HG02642 (cell line): Measurements from ENCODE around the gene MRGPRF.

Experiments
- ATAC-seq: cut with Tn5 transposase; IDR thresholded peaks from one replicate; pipeline ENCODE4 v1.9.1; 2021; ENCODE audit warnings: mild to moderate bottlenecking; ENCODE audit not compliant: unreplicated experiment, poor library complexity

The MRGPRF gene

DNA sequence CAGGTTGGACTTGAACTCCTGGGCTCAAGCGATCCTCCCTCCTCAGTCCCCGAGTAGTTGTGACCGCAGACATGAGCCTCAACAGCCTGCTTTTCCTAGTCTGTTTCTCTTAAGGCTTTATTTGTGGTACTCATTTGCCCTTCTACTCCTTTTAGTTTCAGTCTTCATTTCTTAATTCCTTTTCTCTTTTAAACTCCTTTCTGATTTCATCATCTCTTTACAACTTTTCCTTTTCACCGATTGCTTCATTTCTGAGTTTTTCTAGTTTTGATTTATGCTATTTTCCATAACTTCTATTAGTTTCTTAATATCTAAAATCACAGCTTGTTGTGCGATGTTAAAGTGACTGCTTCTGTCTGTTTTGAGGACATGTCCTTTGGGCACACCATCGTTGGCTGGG is 17.3 kb upstream of the MRGPRF start:
- ATAC-seq, result no peak

GRCh38 chr11:69027704-69028372 is 14.8 kb upstream of the MRGPRF start:
- ATAC-seq, result no peak

GRCh38 chr11:69024509-69024908 is 11.5 kb upstream of the MRGPRF start:
- no peak for ATAC-seq

- no peak for ATAC-seq
These were observed 9.2 kb upstream of the MRGPRF start for GRCh38 chr11:69022260-69022659.

DNA sequence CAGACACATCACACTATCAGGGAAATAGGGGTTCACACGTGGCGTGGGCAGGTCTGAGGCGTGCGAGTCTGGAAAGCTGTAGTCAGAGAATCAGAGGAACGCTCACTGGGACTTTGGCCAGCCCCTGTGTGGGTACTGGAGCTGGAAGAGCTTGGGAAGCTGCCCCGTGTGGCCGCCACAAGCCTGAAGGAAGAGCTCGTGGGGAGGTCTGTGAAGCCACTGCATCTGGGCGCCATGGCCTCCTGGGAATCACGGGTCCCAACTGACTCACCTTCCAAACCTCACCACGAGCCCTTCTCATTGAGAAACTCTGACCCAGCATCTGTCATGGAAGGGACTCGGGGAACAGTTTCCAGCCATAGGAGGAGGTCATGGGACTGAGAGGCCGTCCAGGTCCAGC is 5.9 kb upstream of the MRGPRF start:
- no peak for ATAC-seq

DNA sequence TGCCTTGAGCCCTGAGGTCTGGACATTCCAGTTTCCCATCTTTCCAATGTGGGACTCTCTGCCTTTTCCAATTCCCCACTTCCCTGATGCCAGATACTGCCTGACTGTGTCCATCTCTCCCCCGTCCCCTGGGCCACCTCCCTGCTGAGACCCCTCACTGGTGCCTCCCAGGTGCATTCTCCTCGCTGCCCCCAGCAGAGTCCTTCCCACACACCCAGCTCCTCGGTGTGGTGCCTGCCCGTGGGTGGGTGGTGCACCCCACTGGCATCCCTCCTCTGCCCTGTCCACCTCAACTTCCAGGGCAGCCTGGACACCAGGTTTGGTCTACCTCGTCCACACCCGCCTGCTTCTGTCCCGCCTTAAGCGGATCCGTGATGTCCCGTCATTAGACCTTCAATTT is 4.9 kb upstream of the MRGPRF start:
- ATAC-seq, result no peak

DNA sequence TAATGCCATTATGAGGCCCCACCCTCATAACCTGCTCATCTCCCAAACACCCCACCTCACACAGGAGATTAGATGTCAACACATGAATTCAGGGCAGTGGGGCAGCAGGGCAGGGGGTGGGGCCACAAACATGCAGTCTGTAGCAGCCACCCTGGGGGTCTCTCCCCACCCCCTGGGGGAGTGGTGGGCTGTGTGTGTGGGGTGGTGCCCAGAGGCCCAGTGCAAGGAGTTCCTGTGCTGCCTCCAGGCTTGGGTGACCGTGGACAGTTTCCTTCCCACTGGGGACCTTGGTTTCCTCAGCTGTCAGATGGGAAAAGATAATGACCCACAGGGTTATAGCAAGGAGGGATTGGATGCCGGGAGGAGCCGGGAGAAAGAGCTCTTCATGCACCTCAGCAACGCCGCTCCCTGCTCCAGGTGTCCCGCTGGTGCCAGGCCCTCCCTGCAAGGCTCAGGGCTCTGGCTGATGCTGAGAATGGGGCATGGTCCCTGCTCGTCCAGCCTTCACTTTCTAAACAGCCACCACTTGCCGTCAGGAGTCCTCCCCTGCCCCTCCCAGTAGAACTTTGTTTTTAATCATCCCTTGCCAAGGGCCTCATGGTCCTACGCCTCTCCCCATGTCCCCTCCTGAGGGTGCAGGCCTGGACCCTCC is 2.0 kb upstream of the MRGPRF start:
- ATAC-seq, result no peak

GRCh38 chr11:69014084-69014851 is 1.2 kb upstream of the MRGPRF start:
- ATAC-seq, result no peak

DNA sequence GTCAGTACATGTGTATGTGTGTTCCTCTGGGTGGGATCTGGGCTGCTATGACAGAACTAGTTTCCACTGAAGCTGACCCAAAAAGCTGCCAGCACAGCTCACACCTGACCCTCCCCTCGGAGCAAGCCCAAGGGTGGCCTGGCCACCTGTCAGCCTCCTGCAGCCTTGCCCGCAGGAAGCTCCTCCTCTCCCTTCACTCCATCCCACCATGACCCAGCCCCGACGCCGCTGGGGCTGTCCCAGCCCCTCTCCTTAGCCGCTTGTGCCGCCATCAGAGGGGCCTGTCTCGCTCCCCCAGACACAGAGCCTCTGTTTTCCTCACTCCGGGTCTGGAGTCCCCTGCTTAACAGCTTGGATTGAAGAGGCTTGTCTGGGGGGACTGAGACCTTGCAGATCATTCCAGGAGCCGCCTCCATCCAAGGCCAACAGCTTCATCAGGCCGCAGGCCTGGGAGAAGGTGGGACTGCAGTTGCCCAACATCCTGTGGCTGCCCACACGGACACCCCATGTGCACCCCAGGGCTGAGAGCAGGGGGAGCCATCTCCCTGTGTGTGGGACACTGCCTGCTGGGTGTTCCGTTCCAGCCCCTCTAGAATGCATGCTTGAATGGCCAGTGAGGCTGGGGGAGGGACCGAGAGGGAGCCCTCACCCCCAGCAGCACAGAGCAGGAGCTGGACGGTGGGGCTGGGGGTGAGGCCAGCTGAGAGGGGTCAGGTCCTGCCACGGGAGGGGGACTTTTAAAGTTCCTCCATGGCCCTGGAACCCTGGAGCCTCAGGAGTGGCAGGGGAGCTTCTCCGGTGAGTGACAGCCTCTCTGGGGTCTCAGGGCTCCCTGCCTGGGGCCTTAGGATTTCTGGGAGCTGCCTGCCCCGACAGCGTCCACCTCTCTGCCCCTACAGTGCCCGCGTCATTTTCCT is 696 bp downstream of the MRGPRF start:
- no peak for ATAC-seq

- no peak for ATAC-seq
These were observed 1.4 kb downstream of the MRGPRF start for GRCh38 chr11:69011624-69012091.

DNA sequence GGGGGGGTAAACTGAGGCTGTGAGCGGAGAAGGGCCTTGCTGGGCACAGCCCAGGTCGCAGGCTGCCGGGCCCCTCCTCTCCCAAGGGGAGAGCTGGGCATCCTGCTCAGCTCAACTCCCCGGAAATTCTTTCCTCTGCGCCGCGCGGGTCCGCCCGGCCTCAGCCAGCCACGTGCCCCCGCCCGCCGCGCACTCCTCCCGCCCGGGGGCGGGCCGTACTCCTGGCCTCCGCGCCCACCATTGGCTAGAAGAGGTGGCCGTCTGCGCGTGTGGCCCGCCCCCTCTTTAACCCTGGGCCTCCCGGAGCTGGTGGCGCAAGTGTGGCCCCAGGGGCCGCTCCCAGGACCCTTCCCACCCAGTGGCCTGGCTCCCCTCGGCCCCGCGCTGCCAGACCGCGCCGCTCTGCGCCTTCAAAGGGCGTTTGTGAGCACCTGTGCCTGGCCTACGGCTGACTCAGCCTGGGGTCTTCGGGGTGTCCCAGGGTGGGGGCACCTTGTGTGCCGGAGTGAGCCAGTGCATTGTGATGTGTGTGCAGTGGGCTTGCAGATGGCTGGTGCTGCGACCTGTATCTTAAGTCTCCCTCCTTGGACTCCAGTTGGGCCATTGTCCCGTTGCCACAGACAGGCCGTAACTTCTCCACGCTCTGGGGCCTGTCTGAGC is 2.0 kb downstream of the MRGPRF start:
- ATAC-seq, result no peak

DNA sequence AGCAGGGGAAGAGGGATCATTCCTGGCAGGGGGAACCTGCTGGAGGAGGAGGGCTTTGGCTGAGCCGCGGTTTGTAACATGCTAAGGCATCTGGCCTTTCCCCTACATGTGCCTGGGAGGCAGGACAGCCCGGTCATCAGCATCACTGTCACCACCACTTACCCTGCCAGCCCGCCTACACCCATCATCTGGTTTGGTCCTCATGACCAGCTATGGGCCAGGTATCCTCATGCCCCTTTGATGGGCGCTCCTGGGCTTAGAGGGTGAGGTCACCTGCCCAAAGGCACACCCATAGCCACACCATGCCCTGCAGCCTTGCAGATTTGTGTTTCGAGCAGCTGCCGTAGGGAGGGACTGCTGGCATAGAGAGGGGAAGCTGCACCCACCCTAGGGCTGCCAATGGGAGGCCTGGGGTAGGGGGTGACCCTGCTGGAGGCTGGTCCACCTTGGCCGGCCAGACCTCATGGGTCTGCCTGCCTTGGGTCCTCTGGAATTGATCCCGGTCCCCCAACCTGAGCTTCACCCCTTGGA is 2.6 kb downstream of the MRGPRF start:
- no peak for ATAC-seq

DNA sequence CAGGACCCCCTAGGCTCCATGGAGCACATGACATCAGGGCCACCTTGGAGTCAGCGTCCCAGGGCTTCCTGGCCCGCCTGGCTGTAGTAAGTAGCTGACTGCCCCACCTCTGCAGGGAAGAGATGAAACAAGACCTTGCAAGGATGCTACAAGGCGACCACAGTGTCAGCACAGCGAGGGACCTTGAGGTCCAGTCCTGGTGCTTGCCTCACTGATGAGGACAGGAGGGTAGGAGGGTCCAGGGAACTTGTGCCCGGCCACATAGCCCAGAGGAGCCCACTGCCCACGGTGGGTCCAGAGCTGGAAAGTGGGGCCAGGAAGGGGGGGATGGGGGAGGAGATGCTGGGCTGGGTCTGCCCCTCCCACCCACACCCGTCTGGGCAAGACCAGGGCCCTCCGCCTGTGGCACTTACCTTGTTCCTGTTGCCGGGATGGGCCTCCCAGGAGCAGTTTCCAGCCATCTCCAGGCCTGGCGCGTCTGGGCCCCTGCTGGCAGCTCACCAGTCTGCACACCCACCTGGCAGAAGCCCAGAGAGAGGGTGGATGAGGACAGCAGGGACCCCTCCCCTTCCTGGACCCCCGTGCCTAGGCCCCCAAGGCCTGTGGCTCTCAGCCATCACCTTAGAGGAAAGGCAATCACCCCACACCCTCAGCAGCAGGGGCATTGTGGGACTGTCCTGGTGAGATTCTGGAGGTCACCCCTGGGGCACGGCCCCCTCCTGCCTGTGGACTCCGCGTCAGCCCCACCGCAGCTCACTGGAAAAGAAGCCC is 3.4 kb downstream of the MRGPRF start:
- ATAC-seq, result no peak

DNA sequence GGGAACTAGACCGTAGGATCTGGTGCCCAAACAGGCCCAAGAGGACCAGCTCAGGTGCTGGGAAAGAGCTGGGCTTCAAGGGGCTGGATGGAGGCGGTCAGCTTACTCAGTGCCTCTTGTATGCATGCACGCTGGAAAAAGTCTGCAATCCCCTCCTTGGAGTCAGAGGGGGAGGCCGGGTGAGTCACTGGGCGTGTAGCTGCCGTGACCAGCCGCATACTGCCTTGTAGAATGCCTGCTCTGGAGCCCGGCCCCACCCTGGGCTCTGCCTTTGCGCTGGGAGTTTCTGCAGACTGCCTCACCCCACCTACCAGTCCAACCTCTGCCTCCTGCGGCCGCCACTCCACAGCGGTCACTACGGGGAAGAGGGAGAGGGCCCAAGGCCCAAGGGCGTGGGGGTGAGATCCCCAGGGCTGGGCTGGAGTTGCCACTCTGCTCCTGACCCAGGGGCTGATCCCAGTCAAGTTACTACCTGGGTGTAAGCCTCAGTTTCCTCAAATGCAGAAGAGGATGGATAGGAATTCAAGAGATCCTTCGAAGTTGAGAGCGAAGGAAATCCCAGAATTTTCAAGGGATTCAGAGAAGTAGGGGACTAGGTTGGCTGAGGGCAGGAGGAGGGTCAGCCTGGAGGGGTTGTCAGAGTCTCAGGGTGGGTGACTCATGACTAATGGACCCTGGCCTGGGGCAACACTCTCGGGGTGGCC is 4.2 kb downstream of the MRGPRF start:
- ATAC-seq, result no peak

- no peak for ATAC-seq
These were observed 5.1 kb downstream of the MRGPRF start for GRCh38 chr11:69007975-69008381.

- ATAC-seq, result no peak
These were observed 6.2 kb downstream of the MRGPRF start for GRCh38 chr11:69006816-69007215.

DNA sequence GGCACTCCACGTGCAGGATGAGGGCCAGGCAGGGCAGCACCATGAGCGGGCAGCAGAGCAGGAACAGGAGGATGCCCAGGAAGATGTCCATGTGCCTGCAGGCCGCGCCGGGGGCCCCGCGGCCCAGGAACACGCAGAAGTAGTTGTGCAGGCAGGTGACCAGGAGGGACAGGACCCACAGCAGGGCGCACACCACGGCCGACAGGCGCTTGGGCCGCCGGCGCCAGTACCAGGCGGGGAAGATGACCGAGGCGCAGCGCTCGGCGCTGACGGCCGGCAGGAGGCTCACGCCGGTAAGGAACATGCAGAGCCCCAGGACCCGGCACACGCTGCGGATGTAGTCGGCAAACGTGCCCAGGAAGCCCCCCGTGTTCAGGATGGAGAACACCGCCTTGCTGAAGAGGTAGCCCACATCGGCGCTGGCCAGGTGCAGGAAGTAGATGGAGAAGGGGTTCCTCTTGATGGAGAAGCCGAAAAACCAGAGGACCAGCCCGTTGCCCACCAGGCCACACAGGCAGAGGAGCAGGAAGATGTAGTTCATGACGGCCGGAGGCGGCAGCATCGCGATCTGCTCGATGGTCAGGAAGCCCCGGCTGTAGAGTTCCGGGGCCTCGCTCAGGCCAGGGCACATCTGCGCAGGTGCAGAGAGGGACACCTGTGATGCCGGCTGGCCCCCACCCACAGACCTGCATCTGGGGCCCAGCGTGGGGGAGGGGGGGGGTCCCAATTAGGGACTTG is 7.2 kb downstream of the MRGPRF start:
- ATAC-seq, result no peak

- no peak for ATAC-seq
These were observed 7.8 kb downstream of the MRGPRF start for GRCh38 chr11:69005183-69005630.
